HL-60 (cell line): ENCODE results near the gene CACNA1G.

Experiments used
- DNase-seq, 2 experiments: peaks; one replicate each; pipeline ENCODE4 v3.0.0-alpha.2; 2010 to 2020; ENCODE audit warnings: low read depth in 1 of 2, low spot score in 1 of 2
- H3K27ac ChIP-seq: fragments of 250-450 bp; sonication (Bioruptor Pico); replicated peaks from 2 replicates; pipeline ENCODE4 v1.5.1; 2020; ENCODE audit warnings: mild to moderate bottlenecking, moderate library complexity
- H3K27me3 ChIP-seq: fragments of 250-450 bp; sonication (Bioruptor Pico); 2 replicates; pipeline ENCODE4 v1.5.1; 2021; ENCODE audit warnings: mild to moderate bottlenecking, moderate library complexity; ENCODE audit not compliant: insufficient read depth, poor library complexity, severe bottlenecking
- H3K4me3 ChIP-seq: replicated peaks from 2 replicates; pipeline ENCODE4 v1.5.1; 2011; ENCODE audit warnings: mild to moderate bottlenecking, control low read depth, low read length; ENCODE audit not compliant: insufficient read depth
- GABPA ChIP-seq: IDR thresholded peaks from 2 replicates; pipeline ENCODE4 v1.6.1; 2012; ENCODE audit warnings: low read depth
- POLR2AphosphoS5 ChIP-seq: IDR thresholded peaks from 2 replicates; pipeline ENCODE4 v1.6.1; 2012; ENCODE audit warnings: low read depth
- REST ChIP-seq: IDR thresholded peaks from 2 replicates; pipeline ENCODE4 v1.6.1; 2012; ENCODE audit warnings: low read depth; ENCODE audit not compliant: insufficient replicate concordance
- SPI1 ChIP-seq: IDR thresholded peaks from 2 replicates; pipeline ENCODE4 v1.6.1; 2012; ENCODE audit warnings: low read depth, mild to moderate bottlenecking, borderline replicate concordance
- TF ChIP-seq, protein P1 (sequence below): IDR thresholded peaks from one replicate; pipeline ENCODE4 v1.5.1; 2011; ENCODE audit warnings: low read length, control low read depth, inconsistent platforms; ENCODE audit not compliant: insufficient read depth

The CACNA1G gene

GRCh38 chr17:50585346-50585745 lies 24.8 kb downstream of the CACNA1G start:
- TF ChIP-seq SPI1 = no peak
- no peak for TF ChIP-seq GABPA
- TF ChIP-seq POLR2AphosphoS5 = no peak
- no peak for TF ChIP-seq REST
- TF ChIP-seq, protein P1, sequence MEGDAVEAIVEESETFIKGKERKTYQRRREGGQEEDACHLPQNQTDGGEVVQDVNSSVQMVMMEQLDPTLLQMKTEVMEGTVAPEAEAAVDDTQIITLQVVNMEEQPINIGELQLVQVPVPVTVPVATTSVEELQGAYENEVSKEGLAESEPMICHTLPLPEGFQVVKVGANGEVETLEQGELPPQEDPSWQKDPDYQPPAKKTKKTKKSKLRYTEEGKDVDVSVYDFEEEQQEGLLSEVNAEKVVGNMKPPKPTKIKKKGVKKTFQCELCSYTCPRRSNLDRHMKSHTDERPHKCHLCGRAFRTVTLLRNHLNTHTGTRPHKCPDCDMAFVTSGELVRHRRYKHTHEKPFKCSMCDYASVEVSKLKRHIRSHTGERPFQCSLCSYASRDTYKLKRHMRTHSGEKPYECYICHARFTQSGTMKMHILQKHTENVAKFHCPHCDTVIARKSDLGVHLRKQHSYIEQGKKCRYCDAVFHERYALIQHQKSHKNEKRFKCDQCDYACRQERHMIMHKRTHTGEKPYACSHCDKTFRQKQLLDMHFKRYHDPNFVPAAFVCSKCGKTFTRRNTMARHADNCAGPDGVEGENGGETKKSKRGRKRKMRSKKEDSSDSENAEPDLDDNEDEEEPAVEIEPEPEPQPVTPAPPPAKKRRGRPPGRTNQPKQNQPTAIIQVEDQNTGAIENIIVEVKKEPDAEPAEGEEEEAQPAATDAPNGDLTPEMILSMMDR = no peak
- H3K27ac ChIP-seq = no peak overlapping the region
- DNase-seq = no peak
- no peak overlapping the region for H3K4me3 ChIP-seq
- H3K27me3 ChIP-seq = peaks cover 8% of the 10 kb centered on the region

DNA sequence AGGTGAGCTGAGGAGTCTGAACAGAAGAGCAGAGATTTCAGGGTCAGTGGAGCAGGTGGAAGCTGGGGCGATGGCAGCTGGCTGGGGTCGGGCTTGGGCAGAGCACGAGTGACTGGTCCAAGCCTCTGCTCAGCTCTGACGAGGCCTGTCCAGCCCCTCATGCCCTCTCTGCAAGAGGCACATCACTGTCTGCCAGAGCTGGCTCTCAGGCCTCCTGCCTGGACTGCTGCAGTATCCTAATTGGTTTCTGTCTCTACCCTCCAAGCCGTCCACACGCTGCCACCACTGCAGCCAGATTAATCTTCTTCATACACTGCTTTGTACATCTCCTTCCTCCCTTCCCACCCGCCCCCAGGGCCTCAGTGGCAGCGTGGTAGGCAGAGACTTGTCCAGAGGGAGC lies 25.4 kb downstream of the CACNA1G start:
- TF ChIP-seq SPI1 = no peak
- TF ChIP-seq GABPA = no peak
- TF ChIP-seq, protein P1 = no peak
- no peak for TF ChIP-seq REST
- no peak for TF ChIP-seq POLR2AphosphoS5
- no peak for DNase-seq
- Histone ChIP-seq H3K27me3 (peaks cover 8% of the 10 kb centered on the region), H3K27ac (no peak overlapping the region), H3K4me3 (no peak overlapping the region)

DNA sequence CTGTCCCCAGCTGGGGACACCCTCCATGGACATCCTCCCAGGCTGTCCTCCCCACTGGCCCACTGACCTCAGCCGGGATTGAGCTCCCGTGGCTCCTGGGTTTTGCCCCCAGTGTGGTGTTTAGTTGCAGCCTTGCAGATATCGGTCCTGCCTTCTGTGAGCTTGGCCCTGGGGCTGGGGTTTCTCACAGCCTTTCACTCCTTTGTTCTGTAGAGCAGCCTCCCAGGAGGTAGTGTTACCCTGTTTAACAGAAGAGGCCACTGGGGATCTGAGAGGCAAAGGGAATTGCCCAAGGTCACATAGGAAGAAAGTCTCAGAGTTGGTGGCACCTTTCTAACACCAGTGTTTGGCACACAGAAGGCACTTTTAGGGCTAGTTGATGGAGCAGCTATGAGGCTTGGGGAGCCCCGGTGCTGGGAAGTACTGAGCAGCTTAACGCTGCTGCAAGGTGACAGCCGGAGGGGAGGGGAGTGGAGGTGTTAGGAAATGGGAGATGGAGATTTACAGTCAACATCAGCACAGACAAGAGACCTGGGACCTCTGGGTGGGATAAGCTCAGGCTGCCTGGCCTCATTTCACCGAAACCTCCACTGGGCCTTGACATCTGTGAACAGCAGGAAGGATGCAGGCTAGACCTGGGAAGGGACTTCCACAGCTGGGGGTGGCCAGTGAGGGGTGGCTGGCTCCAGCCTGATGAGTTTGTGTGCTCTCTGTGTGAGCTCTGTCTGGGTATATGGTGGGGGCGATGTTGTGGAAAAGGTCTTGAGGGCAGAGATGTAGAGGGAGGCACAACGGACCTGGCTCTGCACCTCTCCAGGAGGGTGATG lies 26.1 kb downstream of the CACNA1G start:
- Histone ChIP-seq H3K27me3 (peaks cover 8% of the 10 kb centered on the region), H3K27ac (no peak overlapping the region), H3K4me3 (no peak overlapping the region)
- TF ChIP-seq, protein P1 = no peak
- TF ChIP-seq POLR2AphosphoS5 (no peak), GABPA (no peak), REST (no peak), SPI1 (no peak)
- DNase-seq = no peak
